ENCODE results near the gene PKLR.

Gene PKLR

GRCh38 chr1:155285631-155286044 lies 15.6 kb downstream of the PKLR start:
- no peaks in the 10 kb centered on the region for H3K9me3 Mint-ChIP-seq
- intact Hi-C loops (cut with micrococcal nuclease): no loop called here
- no peak overlapping the region for H3K4me3 Mint-ChIP-seq
- H3K36me3 Mint-ChIP-seq (ENCODE audit: low read depth): no peaks in the 10 kb centered on the region
- no peak overlapping the region for H3K27ac Mint-ChIP-seq
- H3K27me3 Mint-ChIP-seq: peaks cover 5% of the 10 kb centered on the region
- H3K4me1 Mint-ChIP-seq (ENCODE audit: low read depth): peaks cover 5% of the 10 kb centered on the region

- H3K36me3 Mint-ChIP-seq (ENCODE audit: low read depth): no peaks in the 10 kb centered on the region
- H3K4me3 Mint-ChIP-seq: no peak overlapping the region
- intact Hi-C loops (cut with micrococcal nuclease): no loop called here
- no peaks in the 10 kb centered on the region for H3K27me3 Mint-ChIP-seq
- peaks cover 5% of the 10 kb centered on the region for H3K4me1 Mint-ChIP-seq (ENCODE audit: low read depth)
- H3K27ac Mint-ChIP-seq: no peak overlapping the region
- H3K9me3 Mint-ChIP-seq: no peaks in the 10 kb centered on the region
Measured at GRCh38 chr1:155285063-155285462, 16.2 kb downstream of the PKLR start.

- H3K4me3 Mint-ChIP-seq: no peak overlapping the region
- intact Hi-C loops (cut with micrococcal nuclease): no loop called here
- H3K9me3 Mint-ChIP-seq: no peaks in the 10 kb centered on the region
- peaks cover 2% of the 10 kb centered on the region for H3K27me3 Mint-ChIP-seq
- H3K4me1 Mint-ChIP-seq (ENCODE audit: low read depth): peaks cover 7% of the 10 kb centered on the region
- no peak overlapping the region for H3K27ac Mint-ChIP-seq
- H3K36me3 Mint-ChIP-seq (ENCODE audit: low read depth): no peaks in the 10 kb centered on the region
Measured at GRCh38 chr1:155284476-155284875, 16.8 kb downstream of the PKLR start.

GRCh38 chr1:155282488-155283091 lies 18.6 kb downstream of the PKLR start:
- Mint-ChIP-seq H3K27ac (no peak overlapping the region), H3K4me3 (no peak overlapping the region), H3K36me3 (ENCODE audit: low read depth) (no peaks in the 10 kb centered on the region), H3K9me3 (no peaks in the 10 kb centered on the region), H3K27me3 (peaks cover 16% of the 10 kb centered on the region), H3K4me1 (ENCODE audit: low read depth) (peaks cover 18% of the 10 kb centered on the region)
- intact Hi-C loops (cut with micrococcal nuclease): no loop called here

GRCh38 chr1:155279268-155279667 lies 22.0 kb downstream of the PKLR start:
- Mint-ChIP-seq H3K4me3 (no peak overlapping the region), H3K36me3 (ENCODE audit: low read depth) (no peaks in the 10 kb centered on the region), H3K27me3 (peaks cover 16% of the 10 kb centered on the region), H3K4me1 (ENCODE audit: low read depth) (peaks cover 28% of the 10 kb centered on the region), H3K27ac (no peak overlapping the region), H3K9me3 (no peaks in the 10 kb centered on the region)
- intact Hi-C loops (cut with micrococcal nuclease): loop anchor here (10.0 kb wide), 1 partner anchor 576 kb away; the partner anchor contains the start of genes GON4L and SYT11

GRCh38 chr1:155278689-155279160 lies 22.5 kb downstream of the PKLR start:
- intact Hi-C loops (cut with micrococcal nuclease): loop anchor here (10.0 kb wide), 1 partner anchor 576 kb away; the partner anchor contains the start of genes GON4L and SYT11
- Mint-ChIP-seq H3K36me3 (ENCODE audit: low read depth) (no peaks in the 10 kb centered on the region), H3K27ac (no peak overlapping the region), H3K4me3 (no peak overlapping the region), H3K4me1 (ENCODE audit: low read depth) (peaks cover 30% of the 10 kb centered on the region), H3K9me3 (no peaks in the 10 kb centered on the region), H3K27me3 (peaks cover 16% of the 10 kb centered on the region)

GRCh38 chr1:155277902-155278688 lies 23.1 kb downstream of the PKLR start:
- no peaks in the 10 kb centered on the region for H3K9me3 Mint-ChIP-seq
- intact Hi-C loops (cut with micrococcal nuclease): loop anchor here (1.0 to 10.0 kb wide), 3 partner anchors 30 to 577 kb away; partner anchors contain the start of genes FDPS, GON4L and SYT11
- H3K36me3 Mint-ChIP-seq (ENCODE audit: low read depth): peaks cover 5% of the 10 kb centered on the region
- H3K4me1 Mint-ChIP-seq (ENCODE audit: low read depth): peaks cover 33% of the 10 kb centered on the region
- peak overlapping the region; percentile 86 for H3K4me3 Mint-ChIP-seq
- H3K27ac Mint-ChIP-seq: peak overlapping the region; percentile 48
- peaks cover 16% of the 10 kb centered on the region for H3K27me3 Mint-ChIP-seq

- Mint-ChIP-seq H3K27me3 (peaks cover 16% of the 10 kb centered on the region), H3K9me3 (no peaks in the 10 kb centered on the region), H3K4me1 (ENCODE audit: low read depth) (peaks cover 36% of the 10 kb centered on the region), H3K36me3 (ENCODE audit: low read depth) (peaks cover 13% of the 10 kb centered on the region), H3K27ac (peak within 1 kb of the TSS; percentile 48), H3K4me3 (peak within 1 kb of the TSS; percentile 86)
- intact Hi-C loops (cut with micrococcal nuclease): loop anchor here (1.0 to 10.0 kb wide), 3 partner anchors 31 to 578 kb away; partner anchors contain the start of genes FDPS, GON4L and SYT11
Measured at GRCh38 chr1:155277070-155277901, 24.0 kb downstream of the PKLR start, which contains the start of gene HCN3. HCN3 (plus strand) TSS chr1:155277463; CDS start chr1:155277591, 128 bp downstream.

GRCh38 chr1:155273343-155274245 lies 27.6 kb downstream of the PKLR start, which contains the start of gene CLK2:
CLK2 (minus strand) TSS chr1:155273504; CDS start chr1:155270977, 2,527 bp downstream.
- no peaks in the 10 kb centered on the region for H3K9me3 Mint-ChIP-seq
- intact Hi-C loops (cut with micrococcal nuclease): loop anchor here (1.0 to 10.0 kb wide), 3 partner anchors 11 to 581 kb away; partner anchors contain the start of genes GON4L, SCAMP3 and SYT11
- H3K4me3 Mint-ChIP-seq: peak within 1 kb of the TSS; percentile 94
- peaks cover 49% of the 10 kb centered on the region for H3K36me3 Mint-ChIP-seq (ENCODE audit: low read depth)
- H3K4me1 Mint-ChIP-seq (ENCODE audit: low read depth): peaks cover 50% of the 10 kb centered on the region
- peak within 1 kb of the TSS; percentile 88 for H3K27ac Mint-ChIP-seq
- peaks cover 7% of the 10 kb centered on the region for H3K27me3 Mint-ChIP-seq

GRCh38 chr1:155272466-155273342 lies 28.5 kb downstream of the PKLR start:
- H3K4me3 Mint-ChIP-seq: peak overlapping the region; percentile 94

GRCh38 chr1:155269381-155269780 lies 31.9 kb downstream of the PKLR start:
- H3K27ac Mint-ChIP-seq: no peak overlapping the region
- H3K9me3 Mint-ChIP-seq: no peaks in the 10 kb centered on the region

More at GRCh38 chr1:155272466-155273342, 28.5 kb downstream of the PKLR start:
- Mint-ChIP-seq H3K27me3 (no peaks in the 10 kb centered on the region), H3K9me3 (no peaks in the 10 kb centered on the region), H3K4me1 (ENCODE audit: low read depth) (peaks cover 45% of the 10 kb centered on the region), H3K36me3 (ENCODE audit: low read depth) (peaks cover 57% of the 10 kb centered on the region), H3K27ac (peak overlapping the region; percentile 88)
- intact Hi-C loops (cut with micrococcal nuclease): loop anchor here (1.0 to 10.0 kb wide), 3 partner anchors 10 to 582 kb away; partner anchors contain the start of genes GON4L, SCAMP3 and SYT11

GRCh38 chr1:155268630-155269029 lies 32.6 kb downstream of the PKLR start:
- peaks cover 32% of the 10 kb centered on the region for H3K4me1 Mint-ChIP-seq (ENCODE audit: low read depth)
- peaks cover 98% of the 10 kb centered on the region for H3K36me3 Mint-ChIP-seq (ENCODE audit: low read depth)
- H3K4me3 Mint-ChIP-seq: no peak overlapping the region
- H3K27me3 Mint-ChIP-seq: no peaks in the 10 kb centered on the region
- intact Hi-C loops (cut with micrococcal nuclease): no loop called here
- H3K27ac Mint-ChIP-seq: no peak overlapping the region
- no peaks in the 10 kb centered on the region for H3K9me3 Mint-ChIP-seq

More at GRCh38 chr1:155269381-155269780, 31.9 kb downstream of the PKLR start:
- H3K4me3 Mint-ChIP-seq: no peak overlapping the region
- H3K36me3 Mint-ChIP-seq (ENCODE audit: low read depth): peaks cover 91% of the 10 kb centered on the region
- intact Hi-C loops (cut with micrococcal nuclease): no loop called here
- no peaks in the 10 kb centered on the region for H3K27me3 Mint-ChIP-seq
- peaks cover 35% of the 10 kb centered on the region for H3K4me1 Mint-ChIP-seq (ENCODE audit: low read depth)
